Effector memory CD4-positive, alpha-beta T cell (primary cell): ENCODE results near the gene RASD1.
A peak's percentile ranks its signal among the peaks of the same experiment; 100 is the strongest.

Experiments
- DNase-seq, 3 donors: peaks; one replicate each; pipeline ENCODE4 v3.0.0-alpha.2; 2020
- H3K27ac ChIP-seq: 2 replicates; pipeline ENCODE4 v1.7.0; 2013; ENCODE audit warnings: mild to moderate bottlenecking, low read length, moderate library complexity; ENCODE audit not compliant: insufficient read depth, poor library complexity, severe bottlenecking
- H3K27me3 ChIP-seq: replicated peaks from 2 replicates; pipeline ENCODE4 v1.7.0; 2013; ENCODE audit warnings: mild to moderate bottlenecking, low read length; ENCODE audit not compliant: insufficient read depth, control insufficient read depth, poor library complexity, severe bottlenecking
- H3K36me3 ChIP-seq: 2 replicates; pipeline ENCODE4 v1.7.0; 2013; ENCODE audit warnings: mild to moderate bottlenecking, low read length, moderate library complexity; ENCODE audit not compliant: control insufficient read depth, insufficient read depth
- H3K4me1 ChIP-seq: 2 replicates; pipeline ENCODE4 v1.7.0; 2013; ENCODE audit warnings: low read length, mild to moderate bottlenecking; ENCODE audit not compliant: control insufficient read depth, insufficient read depth, poor library complexity, severe bottlenecking
- H3K4me3 ChIP-seq: 2 replicates; pipeline ENCODE4 v1.7.0; 2013; ENCODE audit warnings: low read length, low read depth, mild to moderate bottlenecking; ENCODE audit not compliant: insufficient read depth, poor library complexity, severe bottlenecking
- H3K9me3 ChIP-seq: 2 replicates; pipeline ENCODE4 v1.7.0; 2013; ENCODE audit warnings: mild to moderate bottlenecking, low read length, moderate library complexity; ENCODE audit not compliant: control insufficient read depth

RASD1 gene

GRCh38 chr17:17495536-17496188 lies 533 bp downstream of the RASD1 start:
- peak in 1 of 3 donors; percentile 11 for DNase-seq

GRCh38 chr17:17494870-17495535 lies 1.2 kb downstream of the RASD1 start:
- Histone ChIP-seq H3K4me3 (peak overlapping the region; percentile 65), H3K27me3 (no peaks in the 10 kb centered on the region), H3K27ac (no peak overlapping the region), H3K36me3 (peaks cover 12% of the 10 kb centered on the region), H3K4me1 (peaks cover 14% of the 10 kb centered on the region), H3K9me3 (no peaks in the 10 kb centered on the region)
- DNase-seq, result no peak

More at GRCh38 chr17:17495536-17496188, 533 bp downstream of the RASD1 start:
- peak overlapping the region; percentile 65 for H3K4me3 ChIP-seq
- peaks cover 14% of the 10 kb centered on the region for H3K4me1 ChIP-seq
- H3K27ac ChIP-seq, result no peak overlapping the region
- H3K9me3 ChIP-seq, result no peaks in the 10 kb centered on the region
- peaks cover 11% of the 10 kb centered on the region for H3K36me3 ChIP-seq
- H3K27me3 ChIP-seq, result no peaks in the 10 kb centered on the region

GRCh38 chr17:17494499-17494869 lies 1.7 kb downstream of the RASD1 start:
- peaks cover 12% of the 10 kb centered on the region for H3K36me3 ChIP-seq
- no peaks in the 10 kb centered on the region for H3K9me3 ChIP-seq
- H3K27me3 ChIP-seq, result no peaks in the 10 kb centered on the region
- no peak overlapping the region for H3K4me3 ChIP-seq
- H3K4me1 ChIP-seq, result peaks cover 14% of the 10 kb centered on the region
- no peak overlapping the region for H3K27ac ChIP-seq
- DNase-seq, result no peak

- Histone ChIP-seq H3K27ac (no peak overlapping the region), H3K9me3 (no peaks in the 10 kb centered on the region), H3K4me3 (no peak overlapping the region), H3K4me1 (peaks cover 14% of the 10 kb centered on the region), H3K36me3 (peaks cover 13% of the 10 kb centered on the region), H3K27me3 (no peaks in the 10 kb centered on the region)
- no peak for DNase-seq
Measured at GRCh38 chr17:17493986-17494466, 2.2 kb downstream of the RASD1 start.

- DNase-seq, result no peak
- no peak overlapping the region for H3K4me3 ChIP-seq
- H3K36me3 ChIP-seq, result peaks cover 17% of the 10 kb centered on the region
- peaks cover 14% of the 10 kb centered on the region for H3K4me1 ChIP-seq
- H3K9me3 ChIP-seq, result no peaks in the 10 kb centered on the region
- H3K27me3 ChIP-seq, result no peaks in the 10 kb centered on the region
- H3K27ac ChIP-seq, result no peak overlapping the region
Measured at GRCh38 chr17:17493249-17493985, 2.8 kb downstream of the RASD1 start.

- no peaks in the 10 kb centered on the region for H3K27me3 ChIP-seq
- H3K9me3 ChIP-seq, result no peaks in the 10 kb centered on the region
- H3K27ac ChIP-seq, result no peak overlapping the region
- H3K36me3 ChIP-seq, result peaks cover 23% of the 10 kb centered on the region
- no peak for DNase-seq
- H3K4me3 ChIP-seq, result no peak overlapping the region
- H3K4me1 ChIP-seq, result peaks cover 14% of the 10 kb centered on the region
Measured at GRCh38 chr17:17492571-17492970, 3.6 kb downstream of the RASD1 start.

GRCh38 chr17:17492085-17492484 lies 4.1 kb downstream of the RASD1 start:
- Histone ChIP-seq H3K36me3 (peaks cover 23% of the 10 kb centered on the region), H3K9me3 (no peaks in the 10 kb centered on the region)

GRCh38 chr17:17491546-17491988 lies 4.6 kb downstream of the RASD1 start:
- Histone ChIP-seq H3K4me1 (peaks cover 10% of the 10 kb centered on the region), H3K4me3 (no peak overlapping the region), H3K9me3 (no peaks in the 10 kb centered on the region), H3K27ac (no peak overlapping the region), H3K27me3 (no peaks in the 10 kb centered on the region), H3K36me3 (peaks cover 23% of the 10 kb centered on the region)
- no peak for DNase-seq

More at GRCh38 chr17:17492085-17492484, 4.1 kb downstream of the RASD1 start:
- no peak for DNase-seq
- H3K4me3 ChIP-seq, result no peak overlapping the region
- H3K27me3 ChIP-seq, result no peaks in the 10 kb centered on the region
- no peak overlapping the region for H3K27ac ChIP-seq
- H3K4me1 ChIP-seq, result peaks cover 13% of the 10 kb centered on the region

- no peaks in the 10 kb centered on the region for H3K9me3 ChIP-seq
- no peaks in the 10 kb centered on the region for H3K27me3 ChIP-seq
- H3K27ac ChIP-seq, result no peak overlapping the region
- no peak overlapping the region for H3K4me3 ChIP-seq
- peaks cover 10% of the 10 kb centered on the region for H3K4me1 ChIP-seq
- DNase-seq, result no peak
- peaks cover 23% of the 10 kb centered on the region for H3K36me3 ChIP-seq
Measured at GRCh38 chr17:17491031-17491471, 5.1 kb downstream of the RASD1 start.

- no peaks in the 10 kb centered on the region for H3K4me1 ChIP-seq
- H3K36me3 ChIP-seq, result peaks cover 23% of the 10 kb centered on the region
- H3K27ac ChIP-seq, result no peak overlapping the region
Measured at GRCh38 chr17:17487998-17488397, 8.2 kb downstream of the RASD1 start.

More at GRCh38 chr17:17487998-17488397, 8.2 kb downstream of the RASD1 start:
- no peak overlapping the region for H3K4me3 ChIP-seq
- no peak for DNase-seq
- no peaks in the 10 kb centered on the region for H3K27me3 ChIP-seq
- H3K9me3 ChIP-seq, result no peaks in the 10 kb centered on the region
